Testis (tissue), 3 donors: ENCODE data around the gene KANSL1L. TPM values are rescaled to one million over a fixed set of nuclear protein-coding genes. Genes with fewer than 3 reads are reported as not detected.

ENCODE experiments used
- DNase-seq: peaks from one replicate; pipeline ENCODE4 v3.0.0-alpha.2; 2019
- H3K27ac ChIP-seq, 2 donors: fragments of 200-600 bp; sonication (generic); one replicate each; pipeline ENCODE4 v1.5.1; 2019
- H3K27me3 ChIP-seq: fragments of 200-600 bp; sonication (generic); one replicate; pipeline ENCODE4 v1.5.1; 2019
- H3K36me3 ChIP-seq: fragments of 200-600 bp; sonication (generic); one replicate; pipeline ENCODE4 v1.5.1; 2017; ENCODE audit warnings: low read depth; ENCODE audit errors: missing control alignments
- H3K4me1 ChIP-seq: fragments of 200-600 bp; sonication (generic); one replicate; pipeline ENCODE4 v1.5.1; 2019
- H3K4me3 ChIP-seq, 2 donors: fragments of 200-600 bp; sonication (generic); one replicate each; pipeline ENCODE4 v1.5.1; 2017 to 2019
- H3K9me3 ChIP-seq: fragments of 200-600 bp; sonication (generic); one replicate; pipeline ENCODE4 v1.5.1; 2017
- CTCF ChIP-seq, 3 experiments: fragments of 450-650 bp in 2 of 3; fragments of 200-600 bp in 1 of 3; sonication (generic) in 1 of 3; IDR thresholded peaks; one replicate each; pipeline ENCODE4 v1.5.1; 2016 to 2019; ENCODE audit warnings: antibody characterized with exemption in 3 of 3, mild to moderate bottlenecking in 2 of 3, moderate library complexity in 1 of 3
- POLR2A ChIP-seq: fragments of 450-650 bp; IDR thresholded peaks from one replicate; pipeline ENCODE4 v1.6.1; 2017; ENCODE audit warnings: antibody characterized with exemption, mild to moderate bottlenecking, moderate library complexity
- WGBS, 2 donors: methylation state at CpG; one replicate each; pipeline ENCODE4 v1.1.5; 2018; 5-methylcytosine and 5-hydroxymethylcytosine counted together
- intact Hi-C: fragments of 100-400 bp; cut with DNase I; formaldehyde crosslinking; loops from one replicate; pipeline ENCODE4 v1.15.1; 2023; ENCODE audit warnings: low total_unique reads
- polyA plus RNA-seq: library from polyadenylated mRNA; stranded (reverse); fragments of 350-450 nt; fragmentation: Illumina TruSeq; extraction: RNeasy Lipid Tissue Mini Kit (QIAGEN cat#74804); gene quantifications from one replicate; pipeline ENCODE4 v1.2.3, GENCODE V29; 2014; ENCODE audit warnings: low read depth, low replicate concordance; ENCODE audit not compliant: insufficient read depth
- total RNA-seq, 2 donors: library from RNA; depleted of rRNA; stranded (reverse); fragments of >200 nt; gene quantifications; one replicate each; pipeline ENCODE4 v1.2.3, GENCODE V29; 2016

KANSL1L gene
- total and polyA plus RNA-seq, 3 donors from 2014 or later = 39.7 to 80.4 (median 53.0) TPM

- DNase-seq = no peak
- intact Hi-C loops = no loop called here
- peak overlapping the region; percentile 95 to 96 for H3K4me3 ChIP-seq
- no peak for TF ChIP-seq CTCF (IDR thresholded peaks at IDR 0.05)
- no peak for TF ChIP-seq POLR2A
- H3K9me3 ChIP-seq = no peaks in the 10 kb centered on the region
- H3K27me3 ChIP-seq = no peaks in the 10 kb centered on the region
- H3K27ac ChIP-seq = peak overlapping the region; percentile 100
- no peaks in the 10 kb centered on the region for H3K36me3 ChIP-seq
- peaks cover 15% of the 10 kb centered on the region for H3K4me1 ChIP-seq
- WGBS, 2 donors = 2 to 3% methylated on average over 8 of the region's 8 CpGs
These were observed 988 bp upstream of the KANSL1L start for GRCh38 chr2:210172219-210172575.

- WGBS, 2 donors = 0 to 1% methylated on average over 30 to 52 of the region's 64 CpGs
- intact Hi-C loops = no loop called here
- H3K27ac ChIP-seq = peak overlapping the region; percentile 100
- TF ChIP-seq POLR2A (peak; percentile 94), CTCF (IDR thresholded peaks at IDR 0.05) (no peak)
- no peaks in the 10 kb centered on the region for H3K9me3 ChIP-seq
- peak overlapping the region; percentile 95 to 96 for H3K4me3 ChIP-seq
- H3K4me1 ChIP-seq = peaks cover 29% of the 10 kb centered on the region
- no peaks in the 10 kb centered on the region for H3K36me3 ChIP-seq
- peak; percentile 97 for DNase-seq
- no peaks in the 10 kb centered on the region for H3K27me3 ChIP-seq
These were observed 534 bp downstream of the KANSL1L start for GRCh38 chr2:210170446-210171303.

GRCh38 chr2:210170196-210170445 is 1.1 kb downstream of the KANSL1L start:
- no peak for DNase-seq
- Histone ChIP-seq H3K27ac (peak overlapping the region; percentile 100), H3K4me3 (peak overlapping the region; percentile 95 to 96), H3K9me3 (no peaks in the 10 kb centered on the region), H3K27me3 (no peaks in the 10 kb centered on the region), H3K36me3 (no peaks in the 10 kb centered on the region), H3K4me1 (peaks cover 29% of the 10 kb centered on the region)
- no peak for TF ChIP-seq POLR2A
- no peak for TF ChIP-seq CTCF (IDR thresholded peaks at IDR 0.05)
- intact Hi-C loops = no loop called here
- 0% methylated on average over 6 of the region's 6 CpGs for WGBS, 2 donors

GRCh38 chr2:210169516-210170195 is 1.6 kb downstream of the KANSL1L start:
- H3K4me3 ChIP-seq = peak overlapping the region; percentile 95 to 96
- no peaks in the 10 kb centered on the region for H3K27me3 ChIP-seq
- intact Hi-C loops = no loop called here
- WGBS, 2 donors = 10 to 14% methylated on average over 6 of the region's 6 CpGs
- H3K27ac ChIP-seq = peak overlapping the region; percentile 100
- DNase-seq = no peak
- H3K36me3 ChIP-seq = no peaks in the 10 kb centered on the region
- no peak for TF ChIP-seq POLR2A
- H3K9me3 ChIP-seq = no peaks in the 10 kb centered on the region
- H3K4me1 ChIP-seq = peaks cover 29% of the 10 kb centered on the region

GRCh38 chr2:210167227-210167626 is 4.0 kb downstream of the KANSL1L start:
- H3K4me3 ChIP-seq = no peak overlapping the region
- WGBS, 2 donors = 21 to 26% methylated on average over 1 of the region's 1 CpG
- no peaks in the 10 kb centered on the region for H3K36me3 ChIP-seq
- intact Hi-C loops = no loop called here
- DNase-seq = no peak
- peaks cover 29% of the 10 kb centered on the region for H3K4me1 ChIP-seq
- no peaks in the 10 kb centered on the region for H3K9me3 ChIP-seq
- peak overlapping the region; percentile 1 to 100 for H3K27ac ChIP-seq
- TF ChIP-seq POLR2A = no peak
- no peak for TF ChIP-seq CTCF (IDR thresholded peaks at IDR 0.05)
- H3K27me3 ChIP-seq = no peaks in the 10 kb centered on the region
